ENCODE results near the gene KRT20.

- TF ChIP-seq CTCF (IDR thresholded peaks at IDR 0.05) (no peak), POLR2AphosphoS5 (IDR thresholded peaks at IDR 0.05) (no peak), POLR2A (IDR thresholded peaks at IDR 0.05) (no peak)
These were observed 46.3 kb upstream of the KRT20 start for GRCh38 chr17:40931311-40931710.

Data from prostate gland (tissue), 2 donors.